HCT116 (cell line): ENCODE measurements around the gene SET. TPM values are rescaled to one million over a fixed set of nuclear protein-coding genes. Genes with fewer than 3 reads are reported as not detected.
"Not testable (repeated sequence)": the region's sequence is repeated elsewhere in the genome, so short reads cannot be mapped to it uniquely, and the experiment has no call there.

Source experiments
- ATAC-seq: fragments of 200-7000 bp; cut with Tn5 transposase; 2 replicates; pipeline ENCODE4 v1.9.1; 2020; ENCODE audit warnings: mild to moderate bottlenecking, moderate library complexity
- BruUV-seq: library from RNA; stranded (reverse); fragments of 400-500 nt; replicated peaks from 2 replicates; lab custom pipeline; 2021; lab: Mats Ljungman, UMichigan
- CTCF ChIA-PET: fragments of 300-600 bp; sonication (Branson Sonifier 250); formaldehyde crosslinking; loops from one replicate; lab custom pipeline; 2021; ENCODE audit warnings: antibody characterized with exemption; lab: Charles Lee
- POLR2A ChIA-PET: fragments of 300-600, 350-600 bp; sonication (Branson Sonifier 250); formaldehyde crosslinking; loops from one replicate; lab custom pipeline; 2021; ENCODE audit warnings: antibody characterized with exemption; lab: Charles Lee
- RAD21 ChIA-PET, 2 experiments: fragments of 300-600 bp; sonication (Branson Sonifier 250); formaldehyde crosslinking; loops; one replicate each; lab custom pipeline; 2023; ENCODE audit warnings: low total read pairs in 2 of 2; ENCODE audit not compliant: uncharacterized antibody in 2 of 2, unreplicated experiment in 2 of 2, low non-redundant PET in 1 of 2; lab: Charles Lee
- DNase-seq: peaks from one replicate; pipeline ENCODE4 v3.0.0-alpha.2; 2010; ENCODE audit warnings: low read depth, low spot score
- H2AFZ ChIP-seq: fragments of 200-600 bp; shearing (Covaris generic), sonication (generic); 2 replicates; pipeline ENCODE4 v1.6.1; 2017; ENCODE audit warnings: low read depth, mixed run types, mixed read lengths, antibody characterized with exemption, low read length; ENCODE audit not compliant: poor library complexity, severe bottlenecking
- H3K27ac ChIP-seq: 2 replicates; pipeline ENCODE4 v1.5.1; 2012; ENCODE audit warnings: low read depth, low read length
- H3K27me3 ChIP-seq: fragments of 200-600 bp; sonication (generic); 2 replicates; pipeline ENCODE4 v1.6.1; 2016; ENCODE audit warnings: mixed run types, low read length, mixed read lengths; ENCODE audit not compliant: insufficient read depth
- H3K36me3 ChIP-seq, 2 experiments: fragments of 200-500 bp in 1 of 2; fragments of 200-600 bp in 1 of 2; sonication (Bioruptor generic) in 1 of 2; sonication (generic) in 1 of 2; 2 replicates each; pipeline versions ENCODE4 v1.5.1 to v1.6.1; 2014 to 2016; ENCODE audit warnings: low read length in 2 of 2, inconsistent platforms in 1 of 2, mixed read lengths in 1 of 2, mixed run types in 1 of 2; ENCODE audit not compliant: insufficient read depth in 2 of 2, control insufficient read depth in 1 of 2
- H3K4me1 ChIP-seq, 2 experiments: fragments of 200-600 bp in 1 of 2; sonication (generic) in 1 of 2; 2 replicates each; pipeline versions ENCODE4 v1.5.1 to v1.6.1; 2012 to 2017; ENCODE audit warnings: low read length in 2 of 2, inconsistent platforms in 1 of 2, mild to moderate bottlenecking in 1 of 2, mixed read lengths in 1 of 2, mixed run types in 1 of 2, moderate library complexity in 1 of 2; ENCODE audit not compliant: insufficient read depth in 2 of 2, control insufficient read depth in 1 of 2
- H3K4me2 ChIP-seq: fragments of 200-600 bp; sonication (generic); 2 replicates; pipeline ENCODE4 v1.6.1; 2017; ENCODE audit warnings: mixed run types, low read length, mixed read lengths
- H3K4me3 ChIP-seq, 2 experiments: fragments of 200-600 bp in 1 of 2; sonication (generic) in 1 of 2; replicated peaks in 1 of 2; 2 replicates each; pipeline ENCODE4 v1.5.1; 2011 to 2016; ENCODE audit warnings: low read length in 2 of 2, control low read depth in 1 of 2, low read depth in 1 of 2, mild to moderate bottlenecking in 1 of 2, mixed read lengths in 1 of 2, mixed run types in 1 of 2
- H3K79me2 ChIP-seq: fragments of 200-600 bp; sonication (generic); 2 replicates; pipeline ENCODE4 v1.6.1; 2017; ENCODE audit warnings: mild to moderate bottlenecking, mixed run types, low read length, moderate library complexity, mixed read lengths; ENCODE audit not compliant: insufficient read depth
- H3K9ac ChIP-seq: fragments of 200-600 bp; sonication (generic); 2 replicates; pipeline ENCODE4 v1.6.1; 2016; ENCODE audit warnings: low read length, mixed read lengths
- H3K9me2 ChIP-seq: fragments of 200-600 bp; sonication (generic), shearing (Covaris generic); 2 replicates; pipeline ENCODE4 v1.6.1; 2017; ENCODE audit warnings: mixed run types, mild to moderate bottlenecking, moderate library complexity; ENCODE audit not compliant: insufficient read depth
- H3K9me3 ChIP-seq, 2 experiments: fragments of 200-500 bp in 1 of 2; fragments of 200-600 bp in 1 of 2; sonication (Bioruptor generic) in 1 of 2; sonication (generic) in 1 of 2; 2 replicates each; pipeline ENCODE4 v1.6.1; 2014 to 2017; ENCODE audit warnings: low read length in 2 of 2, mixed read lengths in 2 of 2, inconsistent platforms in 1 of 2, low read depth in 1 of 2, mild to moderate bottlenecking in 1 of 2, mixed run types in 1 of 2, moderate library complexity in 1 of 2; ENCODE audit not compliant: control insufficient read depth in 1 of 2, insufficient read depth in 1 of 2
- H4K20me1 ChIP-seq: fragments of 200-600 bp; sonication (generic), shearing (Covaris generic); 2 replicates; pipeline ENCODE4 v1.6.1; 2017; ENCODE audit warnings: mixed run types, mild to moderate bottlenecking, moderate library complexity; ENCODE audit not compliant: insufficient read depth
- POLR2AphosphoS5 ChIP-seq: IDR thresholded peaks from 2 replicates; pipeline ENCODE4 v1.6.1; 2011; ENCODE audit warnings: mild to moderate bottlenecking, low read depth, low read length, moderate library complexity
- ZFX ChIP-seq: fragments of 450-650 bp; IDR thresholded peaks from 2 replicates; pipeline ENCODE4 v1.6.1; 2017
- intact Hi-C: fragments of 100-400 bp; cut with micrococcal nuclease; formaldehyde crosslinking; loops from 2 replicates; pipeline ENCODE4 v1.10.0; 2022
- total RNA-seq: library from RNA; stranded (reverse); gene quantifications from one replicate; pipeline ENCODE4 v1.2.1, GENCODE V29; 2021; ENCODE audit not compliant: unreplicated experiment

The SET gene
- total RNA-seq, 1 experiment from 2014 or later: 595 TPM

DNA sequence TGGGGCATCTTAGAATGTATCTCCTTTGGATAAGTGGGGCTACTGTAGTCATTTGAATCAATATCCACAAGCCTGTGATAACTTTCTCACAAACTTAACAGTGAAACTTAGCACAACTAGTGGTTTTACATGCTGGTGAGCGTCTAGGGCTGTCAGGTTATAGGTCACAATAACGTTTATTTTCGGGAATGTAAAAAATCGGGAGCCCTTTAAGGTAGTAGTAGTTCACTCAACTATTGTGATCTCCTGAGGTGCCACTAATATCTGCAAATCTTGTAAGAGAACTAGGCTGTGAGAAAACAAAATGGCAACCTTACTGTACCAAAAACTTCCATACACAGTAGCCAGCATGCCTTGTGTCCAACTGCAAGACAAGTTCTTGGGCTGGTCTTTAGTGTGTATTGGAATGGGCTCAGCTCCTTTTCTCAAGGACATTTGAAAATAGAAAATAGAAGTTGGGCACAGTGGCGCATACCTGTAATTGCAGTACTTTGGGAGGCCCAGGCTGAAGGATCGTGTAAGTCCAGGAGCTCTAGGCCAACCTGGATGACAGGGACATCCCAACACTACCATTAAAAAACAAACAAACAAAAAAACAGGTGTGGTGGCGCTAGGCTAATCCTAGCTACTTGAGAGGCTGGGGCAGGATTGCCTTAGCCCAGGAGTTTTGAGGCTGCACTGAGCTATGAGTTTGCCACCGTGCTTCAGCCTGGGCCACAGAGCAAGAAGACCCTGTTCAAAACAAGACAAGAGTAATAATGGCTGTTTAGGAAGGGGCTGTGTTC is 8.1 kb downstream of the SET start:
- no TSS peak for BruUV-seq
- intact Hi-C loops: no loop called here

DNA sequence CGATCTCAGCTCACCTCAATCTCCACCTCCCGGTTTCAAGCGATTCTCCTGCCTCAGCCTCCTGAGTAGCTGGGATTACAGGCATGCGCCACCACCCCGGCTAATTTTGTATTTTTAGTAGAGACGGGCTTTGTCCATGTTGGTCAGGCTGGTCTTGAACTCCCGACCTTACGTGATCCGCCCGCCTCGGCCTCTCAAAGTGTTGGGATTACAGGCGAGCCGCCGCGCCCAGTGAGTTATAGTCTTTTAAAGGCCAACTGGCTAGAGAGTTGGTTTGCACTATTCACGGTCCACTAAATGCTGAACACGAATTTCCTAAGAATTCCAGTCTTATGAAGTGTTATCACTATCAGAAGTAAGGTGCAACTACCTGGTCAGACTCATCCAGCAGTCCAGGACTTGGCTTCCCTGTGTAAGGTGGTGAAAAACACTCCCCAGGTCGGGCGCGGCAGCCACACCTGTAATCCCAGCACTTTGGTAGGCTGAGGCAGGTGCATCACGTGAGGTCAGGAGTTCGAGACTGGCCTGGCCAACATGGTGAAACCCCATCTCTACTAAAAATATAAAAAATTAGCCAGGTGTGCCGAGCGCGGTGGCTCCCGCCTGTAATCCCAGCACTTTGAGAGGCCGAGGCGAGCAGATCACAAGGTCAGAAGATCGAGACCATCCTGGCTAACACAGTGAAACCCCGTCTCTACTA is 10.2 kb downstream of the SET start:
- H3K36me3 ChIP-seq, H3K9me2 ChIP-seq, H3K9me3 ChIP-seq, H3K4me3 ChIP-seq, ATAC-seq, POLR2A ChIA-PET, H3K27ac ChIP-seq, BruUV-seq, H3K27me3 ChIP-seq, intact Hi-C loops, CTCF ChIA-PET, RAD21 ChIA-PET, H3K9ac ChIP-seq, H3K4me2 ChIP-seq, H2AFZ ChIP-seq, H4K20me1 ChIP-seq, DNase-seq: not testable (repeated sequence)
- H3K4me1 ChIP-seq: peaks cover 31 to 54% of the 10 kb centered on the region in 2 experiments
- peaks cover 28% of the 10 kb centered on the region for H3K79me2 ChIP-seq

More for the DNA sequence above, 8.1 kb downstream of the SET start:
- Histone ChIP-seq H3K4me3 (no peak overlapping the region), H3K27me3 (no peaks in the 10 kb centered on the region), H2AFZ (no peak overlapping the region), H3K27ac (peak overlapping the region; percentile 72), H3K9me3 (no peaks in the 10 kb centered on the region), H3K4me1 (peaks cover 27 to 46% of the 10 kb centered on the region in 2 experiments), H3K9me2 (no peaks in the 10 kb centered on the region), H3K9ac (peak overlapping the region; percentile 34), H3K4me2 (peak overlapping the region; percentile 68), H3K79me2 (peaks cover 36% of the 10 kb centered on the region), H3K36me3 (peaks cover 24 to 26% of the 10 kb centered on the region in 2 experiments), H4K20me1 (peaks cover 19% of the 10 kb centered on the region; the same call in 1 of the 2 replicates)
- POLR2A ChIA-PET: interaction anchor here (0.9 to 3.5 kb wide), 3 partner anchors 8 to 62 kb away, joined by 4 to 24 read pairs (median 5); partner anchors contain the start of gene SET
- RAD21 ChIA-PET: no interaction called here
- DNase-seq: no peak
- CTCF ChIA-PET: interaction anchor here (0.7 to 1.1 kb wide), 3 partner anchors 13 to 121 kb away, joined by 3 read pairs; partner anchors contain the start of gene ENDOG
- ATAC-seq: peak; percentile 46
- no peak for TF ChIP-seq ZFX
- TF ChIP-seq POLR2AphosphoS5: 0 out of 2 replicates have a peak, but pooled peaks have one; percentile 50
